GM21717 (cell line): ENCODE results near the gene C2CD5.

Source experiments
- ATAC-seq: cut with Tn5 transposase; IDR thresholded peaks from one replicate; pipeline ENCODE4 v1.9.1; 2021; ENCODE audit warnings: mild to moderate bottlenecking, moderate library complexity; ENCODE audit not compliant: unreplicated experiment

The C2CD5 gene

GRCh38 chr12:22431693-22432251 is 112.6 kb downstream of the C2CD5 start:
- ATAC-seq = no peak

GRCh38 chr12:22416801-22417200 is 127.5 kb downstream of the C2CD5 start:
- no peak for ATAC-seq

GRCh38 chr12:22415342-22416309 is 128.7 kb downstream of the C2CD5 start:
- no peak for ATAC-seq

- no peak for ATAC-seq
Measured at GRCh38 chr12:22414742-22415141, 129.6 kb downstream of the C2CD5 start.

GRCh38 chr12:22413592-22413991 is 130.8 kb downstream of the C2CD5 start:
- ATAC-seq = no peak

- ATAC-seq = no peak
Measured at GRCh38 chr12:22412581-22412980, 131.8 kb downstream of the C2CD5 start.

GRCh38 chr12:22410486-22410885 is 133.9 kb downstream of the C2CD5 start:
- ATAC-seq = no peak

GRCh38 chr12:22409377-22410164 is 134.8 kb downstream of the C2CD5 start:
- peak; percentile 98 for ATAC-seq

- ATAC-seq = no peak
Measured at GRCh38 chr12:22408610-22409376, 135.5 kb downstream of the C2CD5 start.

- no peak for ATAC-seq
Measured at GRCh38 chr12:22407397-22407796, 136.9 kb downstream of the C2CD5 start.

GRCh38 chr12:22406627-22407026 is 137.7 kb downstream of the C2CD5 start:
- no peak for ATAC-seq

- ATAC-seq = no peak
Measured at GRCh38 chr12:22399464-22400180, 144.7 kb downstream of the C2CD5 start.
